ENCODE measurements around the gene CCNG2.

Gene CCNG2

DNA sequence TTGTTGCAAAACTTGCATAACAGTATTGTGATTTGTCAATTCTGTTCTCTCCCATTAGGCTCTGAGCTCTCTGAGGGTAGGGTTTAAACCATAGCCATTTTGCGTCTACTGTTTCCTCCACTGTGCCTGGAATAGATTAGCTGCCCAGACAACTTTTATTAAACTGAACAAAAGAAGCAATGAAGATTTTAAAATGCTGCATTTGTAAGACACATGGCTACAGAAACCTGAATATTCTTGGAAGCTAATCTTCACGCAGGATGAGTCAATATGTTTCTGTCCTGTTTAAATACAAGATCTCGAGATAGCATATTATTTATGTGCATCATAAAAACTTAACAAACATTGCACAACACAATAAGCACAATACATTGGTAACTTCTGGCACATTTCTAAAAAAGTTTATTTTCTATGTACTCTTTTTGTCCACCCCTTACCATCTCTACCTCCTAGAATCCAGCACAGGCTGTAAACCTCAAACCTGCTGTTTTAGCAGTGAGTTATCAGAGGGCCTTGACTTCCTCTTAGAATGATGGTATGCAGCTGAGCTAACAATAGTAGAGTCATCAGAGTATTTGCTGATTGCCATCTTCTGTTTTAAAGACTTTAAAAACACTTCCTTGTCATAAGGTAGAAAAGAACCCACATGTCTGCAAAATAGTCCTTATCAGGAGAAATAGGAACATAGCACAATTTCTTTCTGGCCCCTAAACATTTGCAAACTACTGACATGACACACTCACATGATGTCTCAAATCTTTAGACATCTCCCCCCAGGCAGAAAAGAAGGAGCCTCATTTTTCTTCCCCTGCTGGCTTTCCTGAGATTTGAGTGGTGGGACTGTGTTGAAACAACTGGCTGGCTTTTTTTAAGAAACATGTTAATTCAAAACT lies 10.6 kb upstream of the CCNG2 start:
- no peak for DNase-seq (ENCODE audit: low read depth in 3 of 3)

DNA sequence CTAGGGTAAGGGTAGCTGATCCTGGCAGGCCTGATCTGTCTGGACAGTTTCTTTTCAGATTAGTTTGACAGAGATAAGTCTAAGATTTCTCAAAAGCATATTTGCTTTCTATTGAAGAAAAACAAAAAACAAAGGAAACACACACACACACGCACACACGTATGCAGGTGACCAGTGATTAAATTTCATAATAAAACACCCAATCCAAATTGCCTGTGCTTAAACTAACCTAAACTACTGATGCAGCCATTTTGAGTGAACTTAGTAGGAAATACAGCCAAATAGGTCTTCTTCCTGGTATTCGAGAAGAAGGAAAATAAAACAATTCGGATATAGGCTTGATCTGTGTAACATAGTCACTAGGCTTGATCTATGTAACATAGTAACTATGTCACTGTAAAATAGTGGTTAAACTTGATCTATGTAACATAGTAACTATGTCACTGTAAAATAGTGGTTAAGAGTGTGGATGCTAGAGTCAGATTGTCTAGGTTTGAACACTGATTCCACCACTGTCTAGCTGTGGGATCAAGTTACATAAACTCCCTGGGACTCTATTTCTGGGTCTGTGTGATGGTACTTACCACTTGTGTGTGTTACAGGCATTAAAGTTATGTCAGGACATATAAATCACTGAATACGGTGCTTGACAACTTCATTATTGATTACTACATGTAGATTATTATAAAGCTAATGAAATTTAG lies 9.8 kb upstream of the CCNG2 start:
- no peak for DNase-seq (ENCODE audit: low read depth in 3 of 3)

DNA sequence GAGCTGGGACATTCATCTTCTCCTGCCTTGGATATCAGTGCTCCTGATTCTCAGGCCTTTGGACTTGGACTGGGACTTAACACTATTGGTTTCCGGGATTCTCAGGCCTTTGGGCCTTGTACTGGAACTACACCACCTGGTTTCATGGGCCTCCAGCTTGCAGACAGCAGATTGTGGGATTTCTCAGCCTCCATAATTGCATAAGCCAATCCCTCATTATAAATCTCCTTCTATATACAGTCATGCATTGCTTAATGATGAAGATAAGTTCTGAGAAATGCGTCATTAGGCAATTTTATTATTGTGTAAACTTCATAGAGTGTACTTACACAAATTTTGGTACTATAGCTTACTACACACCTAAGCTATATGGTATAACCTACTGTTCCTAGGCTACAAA lies 8.9 kb upstream of the CCNG2 start:
- DNase-seq (ENCODE audit: low read depth in 3 of 3): no peak

DNA sequence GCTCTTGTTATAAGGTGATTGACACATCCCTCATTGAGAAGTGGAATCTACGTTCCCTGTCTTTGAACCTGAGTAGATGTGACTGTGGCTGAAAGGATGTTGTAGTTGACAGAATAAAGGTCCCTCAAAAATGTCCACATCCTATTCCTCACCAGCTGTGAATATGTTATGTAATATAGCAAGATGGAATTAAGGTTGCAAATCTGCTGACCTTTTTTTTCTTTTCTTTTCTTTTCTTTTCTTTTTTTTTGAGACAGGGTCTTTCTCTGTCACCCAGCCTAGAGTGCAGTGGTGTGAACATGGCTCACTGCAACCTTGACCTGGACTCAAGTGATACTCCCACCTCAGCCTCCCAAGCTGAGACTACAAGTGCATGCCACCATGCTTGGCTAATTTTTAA lies 7.2 kb upstream of the CCNG2 start:
- DNase-seq (ENCODE audit: low read depth in 3 of 3): no peak

DNA sequence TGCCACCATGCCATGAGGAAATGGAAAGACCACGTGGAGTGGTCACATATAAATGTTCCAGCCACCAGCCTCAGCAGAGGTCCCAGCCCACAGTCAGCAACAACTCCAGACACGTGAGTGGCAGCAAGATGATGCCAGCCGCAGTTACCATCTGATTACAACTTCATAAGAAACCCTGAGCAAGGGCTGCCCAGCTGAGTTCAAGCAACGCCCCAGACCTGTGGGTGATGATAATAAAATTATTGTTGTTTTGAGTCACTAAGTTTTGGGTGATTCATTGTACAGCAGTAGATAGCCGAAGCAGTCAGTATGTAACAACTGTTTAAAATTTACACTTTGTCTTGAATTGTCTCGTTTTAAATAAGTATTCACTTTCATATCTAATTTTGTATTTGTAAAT lies 5.8 kb upstream of the CCNG2 start:
- no peak for DNase-seq (ENCODE audit: low read depth in 3 of 3)

DNA sequence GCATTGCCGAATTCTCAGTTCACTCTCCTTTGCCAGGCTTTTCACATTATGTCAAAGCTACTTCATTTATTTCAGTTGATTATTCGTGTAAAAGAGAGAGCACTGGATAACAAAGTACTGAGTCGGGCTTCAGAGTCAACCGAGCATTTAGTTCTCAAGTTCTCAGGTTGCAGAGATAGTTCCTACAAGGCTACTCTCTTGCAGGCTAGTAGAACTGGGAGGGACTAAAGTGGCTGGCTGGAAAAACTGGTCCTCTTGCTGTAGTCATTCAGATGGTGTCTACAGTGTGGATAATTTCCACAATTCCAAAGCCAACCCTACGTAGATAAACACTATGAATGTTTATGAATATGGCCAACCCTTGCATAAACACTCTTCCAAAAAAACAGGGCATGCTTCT lies 4.6 kb upstream of the CCNG2 start:
- DNase-seq (ENCODE audit: low read depth in 3 of 3): no peak

- no peak for DNase-seq (ENCODE audit: low read depth in 3 of 3)
Observed at GRCh38 chr4:77153006-77153405, 4.0 kb upstream of the CCNG2 start.

- no peak for DNase-seq (ENCODE audit: low read depth in 3 of 3)
Observed at GRCh38 chr4:77154065-77154464, 2.9 kb upstream of the CCNG2 start.

DNA sequence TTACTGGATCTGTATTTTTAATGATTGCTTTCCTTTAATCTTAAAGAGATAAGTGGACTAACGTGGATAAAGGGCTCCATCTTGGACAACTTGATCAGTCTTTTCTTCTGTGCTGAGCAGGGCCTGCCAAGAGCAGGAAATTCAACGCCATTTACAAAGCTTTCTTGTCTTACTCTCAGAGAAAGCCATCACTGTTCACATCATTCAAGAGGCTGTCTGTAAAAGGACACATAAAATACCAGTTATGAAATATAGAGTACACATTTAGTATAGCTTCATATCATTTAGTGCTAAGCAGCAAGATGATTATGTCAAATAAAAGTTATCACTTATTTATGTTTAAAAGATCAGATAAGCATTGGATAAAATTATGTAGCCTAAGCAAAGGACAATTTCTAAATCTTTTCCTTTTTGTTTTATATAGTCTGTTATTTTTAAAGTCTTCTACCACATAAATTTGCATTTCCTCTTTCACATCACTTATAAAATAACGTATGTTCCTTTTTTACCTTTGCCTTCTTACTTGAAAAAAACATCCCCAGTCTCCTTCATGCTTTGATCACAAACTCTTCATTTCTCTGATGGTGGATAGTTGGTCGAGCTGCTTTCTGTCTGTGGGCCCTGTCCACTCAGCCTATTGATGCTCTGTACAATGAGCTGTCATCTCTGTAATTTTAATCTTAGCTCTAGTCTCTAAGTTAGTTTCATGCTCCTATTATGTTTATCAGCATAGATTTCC lies 2.1 kb upstream of the CCNG2 start:
- no peak for DNase-seq (ENCODE audit: low read depth in 3 of 3)

- DNase-seq (ENCODE audit: low read depth in 3 of 3): no peak
Observed at GRCh38 chr4:77155631-77156452, 1.2 kb upstream of the CCNG2 start.

- peak; percentile 78 to 94 (median 92) for DNase-seq (ENCODE audit: low read depth in 3 of 3)
Observed at GRCh38 chr4:77156533-77156911, 485 bp upstream of the CCNG2 start.

GRCh38 chr4:77157859-77158486 lies 966 bp downstream of the CCNG2 start:
- DNase-seq (ENCODE audit: low read depth in 3 of 3): peak; percentile 29 to 35 (median 32)

- DNase-seq (ENCODE audit: low read depth in 3 of 3): no peak
Observed at GRCh38 chr4:77158487-77158861, 1.5 kb downstream of the CCNG2 start.

- no peak for DNase-seq (ENCODE audit: low read depth in 3 of 3)
Observed at GRCh38 chr4:77159806-77160205, 2.8 kb downstream of the CCNG2 start.

- DNase-seq (ENCODE audit: low read depth in 3 of 3): no peak
Observed at GRCh38 chr4:77163641-77164040, 6.6 kb downstream of the CCNG2 start.

GRCh38 chr4:77167173-77167572 lies 10.2 kb downstream of the CCNG2 start:
- DNase-seq (ENCODE audit: low read depth in 3 of 3): no peak

DNA sequence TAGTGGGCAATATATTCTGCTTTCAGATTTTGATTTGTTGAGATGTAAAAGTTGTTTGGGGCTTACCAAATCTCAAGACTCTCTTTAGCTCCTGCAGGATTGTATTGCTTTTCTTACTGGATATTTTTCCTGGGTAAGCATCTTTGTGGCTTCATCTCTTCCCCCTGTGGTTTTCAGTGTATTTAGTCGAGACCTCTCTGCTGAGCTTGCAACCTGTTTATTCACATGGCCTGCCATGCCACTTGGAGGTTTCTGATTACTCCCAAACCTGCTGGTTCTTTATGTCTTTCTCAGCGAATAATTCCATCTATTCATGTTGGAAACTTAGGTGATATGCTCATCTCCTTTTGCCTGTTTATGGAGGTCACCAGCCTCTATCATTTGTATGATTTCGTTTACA lies 10.9 kb downstream of the CCNG2 start:
- DNase-seq (ENCODE audit: low read depth in 3 of 3): no peak

DNA sequence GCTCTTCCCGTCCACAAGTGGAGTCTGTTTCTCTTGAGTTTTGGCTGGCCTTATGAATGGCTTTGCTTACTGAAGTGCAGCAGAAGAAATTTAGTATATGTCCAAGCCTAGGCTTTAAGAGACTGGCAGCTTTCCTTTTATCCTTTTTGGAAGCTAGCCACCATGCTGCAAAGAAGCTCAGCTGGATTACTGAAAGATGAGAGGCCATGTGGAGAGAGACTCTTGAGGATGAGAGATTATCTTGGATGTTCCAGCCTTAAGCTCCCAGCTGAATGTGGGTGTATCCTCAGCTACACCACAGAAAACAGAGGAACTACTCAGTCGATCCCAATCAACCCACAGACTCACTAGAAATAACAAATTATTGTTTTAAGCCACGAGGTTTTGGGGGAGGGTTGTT lies 12.5 kb downstream of the CCNG2 start:
- DNase-seq (ENCODE audit: low read depth in 3 of 3): no peak

- no peak for DNase-seq (ENCODE audit: low read depth in 3 of 3)
Observed at GRCh38 chr4:77170926-77171325, 13.9 kb downstream of the CCNG2 start.

DNA sequence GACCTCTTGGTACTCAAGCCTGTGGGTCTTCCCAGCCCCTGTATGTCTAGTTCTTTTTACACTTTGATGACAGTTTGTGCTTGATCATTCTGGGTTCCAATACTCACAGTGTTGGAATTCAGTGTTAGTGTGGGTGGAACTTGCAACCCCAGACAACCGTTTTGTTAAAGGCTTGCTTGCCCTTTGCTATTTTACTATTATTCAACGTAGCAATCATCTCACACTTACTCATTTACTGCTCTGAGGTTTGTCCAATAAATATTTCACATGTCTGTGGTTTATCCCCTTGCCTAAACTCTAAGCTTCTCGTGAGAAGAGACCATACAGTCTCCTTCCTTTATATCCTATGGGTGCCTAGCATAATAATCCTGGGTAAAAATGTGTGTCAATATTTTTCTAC lies 15.3 kb downstream of the CCNG2 start:
- no peak for DNase-seq (ENCODE audit: low read depth in 3 of 3)

GRCh38 chr4:77174426-77174825 lies 17.4 kb downstream of the CCNG2 start:
- no peak for DNase-seq (ENCODE audit: low read depth in 3 of 3)
